EL (cell line): Measurements from ENCODE around the gene SERPINI1.

Source experiments
- DNase-seq: peaks from one replicate; pipeline ENCODE4 v3.0.0-alpha.2; 2016

The SERPINI1 gene

DNA sequence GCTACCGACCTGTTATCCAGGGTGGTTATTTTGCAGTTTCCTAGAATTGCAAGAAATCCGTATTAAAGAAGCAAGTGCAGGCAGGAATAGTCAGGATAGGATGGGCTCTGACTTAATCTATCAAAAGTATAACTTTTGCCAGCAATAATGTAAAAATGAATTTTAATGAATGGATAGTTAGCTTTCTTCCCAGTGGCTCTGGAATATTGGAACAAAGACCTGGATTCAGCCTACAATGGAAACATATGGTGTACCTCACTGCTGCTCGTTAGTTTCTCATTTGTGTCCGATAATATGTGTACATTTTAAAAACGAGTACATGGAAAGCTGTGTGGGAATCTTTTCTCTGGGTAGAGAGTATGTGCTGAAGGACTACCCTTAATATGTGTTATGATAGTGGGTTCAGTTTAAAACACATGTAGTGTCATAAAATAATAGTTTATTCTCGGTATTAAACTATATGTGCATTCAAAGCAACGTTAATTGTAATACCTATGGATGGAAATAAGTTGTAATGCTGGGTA lies 805 bp downstream of the SERPINI1 start:
- no peak for DNase-seq

DNA sequence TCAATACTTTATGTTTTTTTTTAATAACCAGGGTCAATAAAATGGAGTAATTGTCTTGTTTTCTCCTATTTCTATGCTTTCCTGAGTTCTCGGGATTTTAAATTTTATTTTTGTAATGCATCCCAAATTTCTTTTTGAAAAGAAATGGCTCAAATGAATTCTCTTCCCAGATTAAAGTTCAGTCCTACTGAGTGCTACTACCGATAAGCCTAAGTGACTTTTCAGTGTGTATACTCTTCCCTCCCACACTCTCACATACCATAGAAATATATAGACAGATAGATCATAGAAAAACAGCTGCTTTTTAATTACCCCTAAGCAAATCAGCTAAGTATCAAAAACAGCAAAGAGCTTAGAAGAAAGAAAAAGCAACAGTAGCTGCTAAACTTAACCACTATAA lies 1.5 kb downstream of the SERPINI1 start:
- DNase-seq, result no peak

DNA sequence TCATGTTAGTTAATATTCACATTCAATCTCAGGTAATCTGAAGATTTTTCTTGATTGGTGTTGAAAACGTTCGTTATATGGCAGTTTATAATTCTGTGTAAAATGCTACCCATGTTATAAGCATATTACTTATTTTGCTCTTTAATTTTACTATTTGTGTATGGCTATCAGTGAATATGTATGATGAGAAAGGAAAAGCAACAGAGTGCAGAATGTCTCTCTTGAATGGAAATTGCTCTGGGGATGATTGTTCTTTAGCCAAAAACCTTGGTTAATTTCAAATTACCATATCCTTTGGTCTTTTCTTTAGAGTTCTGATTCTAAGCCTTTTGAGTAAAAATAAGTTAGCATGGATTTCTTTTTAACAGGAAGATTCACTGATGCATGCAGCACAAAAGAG lies 2.5 kb downstream of the SERPINI1 start:
- no peak for DNase-seq

DNA sequence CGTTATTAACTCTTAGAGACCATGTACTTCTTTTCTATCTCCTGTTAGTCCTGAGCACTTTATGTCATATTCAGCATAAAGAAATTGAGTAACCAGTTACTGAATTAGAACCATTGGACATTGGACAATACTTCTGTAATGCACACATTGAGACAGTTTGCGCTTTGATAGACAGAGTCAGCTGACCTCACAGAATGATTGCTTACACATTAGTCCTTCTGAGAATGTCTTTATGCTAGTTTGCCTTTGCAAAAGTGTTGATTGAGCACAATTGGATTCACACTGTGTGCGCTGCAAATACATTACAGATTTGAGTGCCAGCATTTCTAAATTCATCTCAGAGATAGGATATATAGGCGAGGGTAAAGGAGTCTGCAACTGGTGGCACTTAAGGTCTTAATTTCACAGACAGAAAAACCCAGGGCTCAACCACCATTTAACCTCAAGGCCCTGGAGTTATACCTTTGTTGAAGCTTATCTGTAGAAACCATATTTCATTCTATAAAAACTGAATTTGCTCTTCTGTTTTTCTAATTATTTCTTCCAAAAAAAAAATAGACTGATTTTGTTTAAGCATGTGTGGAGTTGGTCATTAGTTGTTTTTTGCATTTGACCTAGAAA lies 3.8 kb downstream of the SERPINI1 start:
- DNase-seq, result no peak

DNA sequence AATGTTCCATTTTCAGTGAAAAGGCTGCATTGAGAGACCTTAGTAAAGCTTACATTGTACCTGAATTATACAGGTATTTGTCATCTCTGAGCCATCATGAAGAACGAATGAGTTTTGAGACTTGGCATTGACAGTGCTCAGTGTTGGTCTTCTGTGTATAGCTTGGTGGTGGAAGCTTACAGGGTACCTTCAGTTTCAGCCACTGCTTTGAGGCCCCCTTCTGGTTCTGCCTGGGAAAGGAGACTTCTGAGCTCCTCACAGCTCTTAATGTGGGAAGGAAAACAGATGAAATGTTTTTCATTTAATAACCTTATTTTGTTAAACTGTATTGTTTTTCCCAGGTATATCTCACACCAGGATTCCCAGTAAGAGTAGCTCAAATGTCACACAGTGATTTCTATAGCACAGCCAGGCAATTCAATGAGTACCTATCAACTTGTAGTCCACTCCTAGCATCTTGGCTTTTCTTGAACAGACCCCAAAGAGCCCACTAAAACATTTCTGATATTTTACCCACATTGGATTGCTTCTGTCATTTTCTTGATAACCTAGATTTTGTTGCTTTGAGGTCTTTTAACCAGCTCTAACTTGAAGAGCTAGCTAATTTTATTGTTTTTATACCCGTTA lies 5.6 kb downstream of the SERPINI1 start:
- DNase-seq, result peak; percentile 30

DNA sequence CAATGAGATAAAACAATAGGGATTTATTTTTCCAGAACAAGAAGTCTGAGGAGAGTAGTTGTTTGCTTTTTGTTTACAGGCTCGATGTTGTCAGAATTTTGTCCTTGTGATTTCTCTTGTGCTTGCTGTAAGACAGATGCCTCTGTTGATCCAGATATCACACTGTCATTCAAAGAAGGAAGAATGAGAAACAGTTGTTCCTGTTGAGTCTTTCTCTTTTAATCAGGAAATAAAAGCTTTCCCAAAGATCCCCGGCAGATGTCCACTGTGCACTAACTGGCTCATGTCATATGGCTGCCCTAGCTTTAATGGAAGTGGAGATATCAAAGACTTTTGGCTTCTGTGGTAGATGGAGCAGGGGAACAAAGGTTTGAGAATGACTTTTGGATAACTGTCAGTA lies 6.8 kb downstream of the SERPINI1 start:
- no peak for DNase-seq

DNA sequence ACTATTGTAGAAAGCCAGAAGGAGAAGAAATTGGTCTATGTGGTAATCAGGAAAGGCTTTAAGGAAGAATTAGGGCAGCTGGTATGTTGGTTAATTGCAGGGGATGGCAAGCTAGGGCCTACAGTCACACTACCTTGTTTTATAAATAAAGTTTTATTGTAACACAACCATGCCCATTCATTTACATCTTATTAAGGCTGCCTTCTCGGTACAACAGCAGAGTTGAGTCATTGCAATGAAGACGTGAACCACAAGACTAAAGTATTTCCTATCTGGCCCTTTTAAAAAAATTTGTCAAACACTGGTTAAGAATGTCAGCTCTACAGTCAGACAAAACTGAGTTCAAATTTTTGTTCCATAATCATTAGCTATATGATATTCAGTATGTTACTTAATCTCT lies 8.3 kb downstream of the SERPINI1 start:
- no peak for DNase-seq

DNA sequence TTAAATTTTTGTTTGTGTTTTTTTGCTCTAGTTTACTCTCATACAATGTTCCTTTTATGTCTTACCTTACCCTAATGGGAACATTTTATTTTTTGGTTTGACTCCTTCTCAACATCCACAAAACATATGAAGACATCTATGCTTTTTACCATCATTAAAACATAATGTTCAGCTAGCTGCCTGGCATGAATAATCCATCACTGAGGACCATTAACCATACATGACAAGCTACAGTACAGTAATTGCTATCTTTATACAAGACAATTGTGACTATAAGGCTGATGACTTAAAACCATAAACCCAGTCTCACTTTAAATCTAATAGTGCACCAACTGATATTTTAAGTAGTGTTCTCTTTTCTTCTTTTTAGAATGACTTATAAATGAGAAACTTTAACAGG lies 13.7 kb downstream of the SERPINI1 start:
- no peak for DNase-seq

DNA sequence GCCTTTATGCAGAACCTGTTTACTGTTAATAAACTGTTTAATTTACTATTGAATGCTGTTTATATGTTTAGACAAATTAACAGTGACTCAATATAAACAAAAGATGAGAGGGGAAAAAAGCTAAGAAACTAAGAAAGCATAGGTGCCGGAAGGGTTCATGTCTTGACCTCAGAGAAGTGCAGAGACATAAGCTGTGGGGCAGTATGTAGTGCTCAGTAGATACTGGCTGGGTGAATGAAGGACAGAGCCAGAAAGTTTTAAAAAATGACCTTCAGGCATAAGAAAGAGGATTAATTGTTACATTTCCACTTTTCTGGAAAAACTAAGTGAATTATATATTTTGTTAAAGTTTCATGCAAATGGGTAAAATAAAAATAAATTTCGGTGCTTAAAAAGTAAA lies 14.2 kb downstream of the SERPINI1 start:
- DNase-seq, result no peak

DNA sequence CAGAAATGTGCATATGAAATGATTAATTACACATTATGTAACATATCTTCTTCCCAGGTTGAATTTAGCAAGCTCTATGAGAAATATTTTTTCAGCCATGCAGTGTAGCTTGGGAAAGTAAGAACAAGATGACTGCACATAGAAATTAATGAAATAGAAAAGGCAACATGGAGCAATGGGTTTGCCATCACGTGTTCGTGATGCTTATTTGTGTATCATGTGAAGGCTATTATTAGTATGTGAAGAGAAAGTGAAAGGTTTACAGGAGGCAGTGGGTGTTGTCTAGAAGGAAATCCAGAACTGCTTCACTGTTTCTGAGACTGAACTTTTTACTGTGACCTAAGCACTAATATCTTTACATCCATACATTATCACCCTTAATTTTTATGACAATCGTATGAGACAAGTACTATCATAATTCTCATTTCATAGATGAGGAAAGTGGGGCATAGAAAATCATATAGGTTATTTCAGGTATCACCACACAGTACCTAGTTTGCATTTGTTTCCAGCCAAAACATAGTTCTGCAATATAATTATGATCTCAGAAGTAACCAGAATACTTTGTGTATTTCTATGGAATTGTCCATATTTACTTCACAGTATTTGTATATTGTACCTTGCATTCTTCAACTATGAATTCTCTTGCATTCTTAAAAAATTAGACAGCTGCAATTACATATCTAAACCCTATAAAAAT lies 14.9 kb downstream of the SERPINI1 start:
- DNase-seq, result no peak

DNA sequence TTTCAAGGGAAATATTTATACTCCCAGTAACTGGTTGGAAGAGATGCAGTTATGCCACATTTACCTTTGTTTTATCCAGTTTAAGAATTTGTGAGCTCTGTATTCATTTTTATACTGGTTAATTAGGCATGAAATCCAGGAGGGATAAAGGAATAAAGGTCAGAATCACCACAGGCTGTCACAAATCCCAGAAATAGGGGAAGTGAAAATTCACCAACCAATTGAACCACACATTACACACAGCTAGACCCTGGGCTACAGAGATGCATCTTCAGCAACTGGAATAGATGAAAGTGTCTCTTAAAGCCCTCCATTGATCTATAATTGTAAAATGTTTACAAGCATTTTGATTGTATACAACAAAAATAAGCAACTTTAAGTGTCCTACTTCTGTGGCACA lies 18.5 kb downstream of the SERPINI1 start:
- DNase-seq, result no peak

DNA sequence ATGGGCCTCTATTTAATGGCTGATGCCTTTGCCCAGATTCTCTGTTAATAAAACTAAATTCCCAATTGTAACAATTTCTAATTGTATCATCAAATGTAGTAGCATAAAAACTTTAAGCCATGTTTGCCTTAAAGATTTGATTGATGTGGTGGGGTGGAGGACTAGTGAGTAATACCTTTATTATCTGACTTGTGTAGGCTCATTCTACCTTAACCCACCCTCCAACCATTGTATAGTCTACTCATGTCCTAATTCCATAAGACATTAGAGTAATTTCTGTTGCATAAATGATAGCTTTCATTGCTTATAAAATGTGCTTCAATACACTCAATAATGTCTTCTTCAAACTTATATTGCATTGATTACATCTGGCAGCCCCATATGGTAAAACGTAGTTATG lies 25.8 kb downstream of the SERPINI1 start:
- no peak for DNase-seq

DNA sequence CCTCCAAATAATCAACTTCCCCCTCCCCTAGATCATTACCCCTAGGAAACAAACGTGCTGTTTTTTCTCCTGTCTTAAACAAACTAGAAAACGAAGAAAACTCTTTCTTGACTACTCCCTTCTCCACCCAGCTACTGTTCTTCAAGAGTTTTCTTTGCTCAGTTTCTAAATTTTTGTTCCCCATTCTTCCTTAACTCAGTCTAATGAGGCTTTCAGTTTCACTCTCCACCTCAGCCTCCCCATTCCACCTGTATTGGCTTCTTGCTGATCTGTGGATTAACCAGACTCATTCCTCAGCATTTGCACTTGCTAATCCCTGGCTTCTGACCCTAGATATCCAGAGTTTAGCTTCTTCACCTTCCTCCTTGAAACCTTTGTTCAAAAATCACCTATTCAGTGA lies 26.8 kb downstream of the SERPINI1 start:
- DNase-seq, result no peak

DNA sequence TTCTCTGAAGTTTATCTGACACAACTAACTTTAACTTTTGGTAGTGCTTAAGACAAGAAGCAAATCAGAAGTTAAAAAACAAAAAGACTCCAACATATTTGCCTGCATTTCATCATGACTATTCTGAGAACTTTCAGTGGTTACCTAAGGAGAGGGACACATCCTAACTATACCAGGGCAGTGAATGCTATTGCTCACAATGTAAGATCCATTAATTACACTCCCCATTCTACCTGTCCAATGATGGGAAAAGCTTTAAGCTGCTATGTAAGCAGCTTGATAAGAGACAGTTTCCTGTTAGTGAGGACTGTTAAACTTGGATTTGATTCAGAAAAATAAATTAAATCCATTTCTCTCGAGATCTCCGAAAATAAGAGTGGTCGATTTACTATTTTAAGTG lies 37.5 kb downstream of the SERPINI1 start:
- no peak for DNase-seq

DNA sequence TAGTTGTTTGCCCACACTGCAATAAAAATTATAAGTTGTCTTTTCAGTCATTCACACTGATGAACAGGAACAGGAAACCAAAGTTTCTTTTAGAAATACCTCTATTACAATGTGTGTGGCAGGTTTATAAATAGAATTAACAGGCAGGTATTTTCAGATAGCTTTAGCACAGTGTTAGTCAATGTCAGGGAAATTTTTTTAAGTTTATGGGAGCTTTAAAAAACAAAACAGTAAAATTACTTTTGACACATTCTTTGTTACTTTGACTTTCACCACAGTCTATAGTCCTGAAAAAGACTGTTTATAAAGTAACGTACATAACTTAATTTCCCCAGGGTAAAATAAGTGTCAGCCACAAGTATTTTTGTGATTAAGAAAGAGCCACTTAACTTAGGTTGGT lies 38.1 kb downstream of the SERPINI1 start:
- no peak for DNase-seq

DNA sequence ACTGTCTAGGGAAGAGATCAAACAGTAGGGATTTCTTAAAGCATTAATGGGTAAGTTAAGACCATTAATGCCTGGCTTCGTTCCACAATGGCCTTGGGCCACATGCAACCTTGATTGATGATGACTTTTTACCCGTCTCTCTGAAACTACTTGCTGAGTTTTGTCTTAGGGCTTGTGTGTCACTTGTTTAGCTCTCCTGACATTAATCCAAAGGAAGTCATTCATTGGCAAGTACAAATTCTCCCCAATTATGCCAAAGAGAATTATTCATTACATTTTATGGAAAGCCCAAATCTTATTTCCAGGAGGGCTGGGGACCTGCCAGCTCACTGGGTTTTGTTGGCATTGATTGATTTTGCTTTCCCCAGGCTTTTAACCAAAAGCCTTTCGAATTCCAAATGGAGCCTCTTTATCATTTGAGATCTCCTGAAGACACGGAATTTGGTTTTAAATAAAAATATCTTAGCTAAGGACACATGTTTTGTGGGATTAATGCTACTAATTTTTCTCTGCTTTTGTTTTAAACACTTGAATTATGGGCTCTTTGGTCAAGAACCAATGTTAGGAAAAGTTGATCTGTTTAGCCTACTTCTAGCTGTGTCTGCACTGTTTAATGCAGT lies 40.7 kb downstream of the SERPINI1 start:
- DNase-seq, result no peak

DNA sequence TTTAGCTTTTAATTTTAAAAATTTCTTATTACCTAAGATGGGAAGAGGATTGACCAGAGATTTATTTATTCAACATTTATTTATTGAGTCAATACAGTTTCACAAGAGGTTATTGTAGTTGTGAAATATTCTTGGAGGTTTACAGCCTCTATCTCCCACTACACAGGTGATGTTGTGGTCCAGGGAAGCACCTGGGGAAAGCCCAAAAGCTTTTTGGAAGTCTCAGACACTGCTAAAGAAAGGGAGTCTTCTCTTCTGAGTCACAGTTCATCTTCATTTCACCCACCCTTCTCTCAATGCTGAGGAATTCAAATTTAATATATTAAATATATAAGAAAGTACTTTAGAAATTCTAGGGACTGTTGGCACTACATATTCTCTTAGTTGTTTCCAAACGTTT lies 41.8 kb downstream of the SERPINI1 start:
- no peak for DNase-seq

DNA sequence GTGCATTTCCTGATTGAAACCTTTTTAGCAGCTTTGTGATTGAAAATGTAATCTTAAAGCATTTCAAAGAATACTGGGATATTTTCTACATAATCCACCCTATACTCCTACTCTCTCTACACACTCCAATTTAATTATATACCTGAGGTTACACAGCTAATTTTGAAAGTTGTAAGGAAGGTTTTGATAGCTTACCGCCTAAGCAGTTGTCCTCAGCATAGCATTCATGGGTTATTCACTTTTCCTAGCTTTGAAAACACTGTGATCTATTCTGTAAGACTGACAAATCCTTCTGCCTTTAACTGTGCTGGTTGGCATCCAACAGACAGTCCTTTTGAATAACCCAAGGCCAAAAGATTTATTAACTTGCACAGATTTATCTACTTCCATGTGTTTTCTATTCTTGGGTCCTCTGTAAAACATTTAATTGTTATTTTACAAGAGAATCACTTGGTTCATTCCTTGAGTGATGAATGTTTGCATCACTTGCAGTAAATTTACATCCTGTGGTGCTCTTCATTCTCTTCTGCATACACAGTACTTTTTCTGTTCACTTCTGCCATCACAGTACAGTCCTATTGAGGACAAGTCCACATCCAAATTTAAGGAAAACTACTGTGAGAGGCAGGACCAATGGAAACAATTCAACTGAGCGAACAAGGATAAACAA lies 44.8 kb downstream of the SERPINI1 start:
- DNase-seq, result no peak

DNA sequence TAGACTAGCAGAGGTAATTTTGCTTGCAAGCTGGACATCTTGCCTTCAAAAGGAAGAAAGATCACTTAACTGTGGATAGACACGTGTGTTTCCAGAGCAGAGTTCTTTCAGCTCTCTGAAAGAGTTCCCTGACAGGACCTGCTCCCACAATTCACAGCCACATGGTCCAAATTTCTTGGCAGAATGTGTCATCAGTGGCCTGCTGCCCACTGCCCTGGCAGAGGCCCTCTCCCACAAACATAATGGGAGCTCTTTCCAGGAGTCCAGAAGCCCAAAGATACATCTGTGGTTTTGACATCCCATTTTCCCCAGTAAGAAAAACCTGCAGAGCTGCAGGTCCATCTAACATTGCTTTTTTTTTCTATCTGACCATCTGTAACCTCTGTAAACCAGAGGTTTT lies 48.3 kb downstream of the SERPINI1 start:
- DNase-seq, result no peak

DNA sequence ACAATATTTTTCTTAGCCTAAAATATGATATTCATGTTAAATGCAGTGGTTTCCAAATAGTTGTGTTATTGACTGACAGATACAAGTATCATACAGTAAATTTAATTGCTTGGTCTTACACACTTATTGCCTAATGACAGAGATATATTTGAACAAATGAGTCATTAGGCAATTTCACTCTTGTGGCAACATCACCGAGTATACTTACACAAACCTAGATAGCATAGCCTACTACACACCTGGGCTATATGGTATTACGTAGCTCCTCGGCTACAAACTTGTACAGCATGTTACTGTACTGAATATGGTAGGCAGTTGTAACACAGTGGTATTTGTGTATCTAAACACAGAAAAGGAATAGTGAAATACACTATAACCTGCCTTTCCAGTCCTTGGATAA lies 50.3 kb downstream of the SERPINI1 start:
- no peak for DNase-seq

DNA sequence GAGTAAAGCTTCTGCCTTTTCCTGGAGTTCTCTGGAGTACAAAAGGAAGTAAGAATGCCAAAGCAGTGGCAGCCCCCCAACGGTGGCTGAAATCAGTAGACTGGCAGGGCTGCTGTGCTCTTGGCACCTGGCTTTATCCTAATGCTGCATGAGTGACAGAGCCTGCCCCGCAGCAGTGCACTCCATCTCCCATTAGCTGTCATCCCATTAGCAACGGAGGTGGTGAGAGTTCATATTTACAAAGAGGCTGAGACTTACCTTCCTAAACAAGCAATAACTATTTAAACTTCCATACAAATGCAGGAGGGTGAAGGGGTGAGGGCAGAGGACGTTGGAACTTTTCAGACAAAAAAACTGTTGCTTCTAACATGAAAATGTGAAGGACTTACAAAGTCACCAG lies 51.9 kb downstream of the SERPINI1 start:
- DNase-seq, result no peak

DNA sequence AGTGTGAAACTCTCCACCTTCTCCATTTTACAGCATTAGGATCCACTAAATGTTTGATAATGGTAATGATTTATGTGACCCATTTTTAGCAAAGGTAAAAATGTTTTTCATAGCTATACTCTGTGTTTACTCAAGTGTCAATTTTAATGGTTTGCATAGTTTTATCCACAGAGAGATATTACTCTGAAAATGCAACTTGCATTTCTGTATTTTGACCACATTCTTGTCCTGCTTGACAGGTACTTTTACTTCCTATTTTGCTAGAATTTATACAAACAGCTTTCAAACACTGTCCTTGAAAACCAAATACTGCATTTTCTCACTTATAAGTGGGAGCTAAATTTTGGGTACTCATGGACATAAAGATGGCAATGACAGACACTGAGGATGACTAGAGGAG lies 62.9 kb downstream of the SERPINI1 start:
- DNase-seq, result no peak

DNA sequence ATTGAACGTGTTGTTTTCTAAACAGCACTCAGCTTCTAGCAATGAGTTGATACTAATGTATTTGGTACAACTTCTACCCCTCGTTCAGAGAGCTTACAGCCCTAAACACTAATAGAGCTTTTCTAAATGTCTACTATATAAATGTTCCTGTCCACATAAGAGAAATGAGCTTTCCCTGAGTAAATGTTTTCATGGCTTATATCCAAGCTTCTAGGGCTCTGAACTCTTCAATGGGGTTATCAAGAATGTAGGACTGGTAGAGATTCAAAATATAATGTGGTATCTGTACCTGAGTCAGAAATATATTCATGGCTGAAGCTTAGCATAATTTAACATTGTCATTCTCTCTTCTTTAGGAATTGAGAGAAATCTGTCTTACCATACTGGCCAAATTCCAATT lies 73.4 kb downstream of the SERPINI1 start:
- DNase-seq, result no peak
